Measurements from ENCODE around the gene SEMA5A. TPM values are rescaled to one million over a fixed set of nuclear protein-coding genes. Genes with fewer than 3 reads are reported as not detected.

Gene SEMA5A
- total RNA-seq, 1 donor, result 42.3 TPM

DNA sequence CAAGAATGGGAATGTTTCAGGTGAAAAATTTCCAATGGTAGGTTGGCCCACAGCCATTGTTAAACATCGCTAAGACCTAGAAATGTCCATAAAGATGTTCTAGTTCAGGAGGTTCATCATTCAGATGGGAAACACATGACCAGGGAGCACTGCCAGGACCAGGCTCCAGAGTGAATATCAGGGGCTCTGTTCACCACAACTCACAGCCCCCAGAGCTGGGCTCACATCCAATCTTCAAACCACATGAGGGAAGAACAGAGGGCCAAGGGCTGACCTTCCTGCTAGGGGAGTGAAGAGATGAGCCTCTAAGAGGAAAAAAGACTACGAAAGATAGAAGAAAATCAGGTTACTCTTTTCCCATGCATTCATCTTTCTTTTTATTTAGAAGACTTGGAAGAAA is 205.8 kb downstream of the SEMA5A start:
- H3K79me2 ChIP-seq (ENCODE audit: insufficient read depth, low read length), result peaks cover 14% of the 10 kb centered on the region
- no peak overlapping the region for H3K4me2 ChIP-seq (ENCODE audit: insufficient read depth, low read length)
- no peaks in the 10 kb centered on the region for H3K27me3 ChIP-seq (ENCODE audit: insufficient read depth, low read length)
- H4K20me1 ChIP-seq (ENCODE audit: insufficient read depth, low read length), result no peaks in the 10 kb centered on the region
- H3K27ac ChIP-seq (ENCODE audit: low read depth, low read length), result no peak overlapping the region
- H3K36me3 ChIP-seq (ENCODE audit: insufficient read depth, low read length), result no peaks in the 10 kb centered on the region
- no peak overlapping the region for H3K4me3 ChIP-seq (ENCODE audit: insufficient read depth, low read length)
- no peak for DNase-seq (ENCODE audit: insufficient read length, low spot score, missing footprints)
- no peaks in the 10 kb centered on the region for H3K9me3 ChIP-seq (ENCODE audit: low read depth, low read length)
- no peak overlapping the region for H2AFZ ChIP-seq (ENCODE audit: low read length)
- TF ChIP-seq, protein P1, sequence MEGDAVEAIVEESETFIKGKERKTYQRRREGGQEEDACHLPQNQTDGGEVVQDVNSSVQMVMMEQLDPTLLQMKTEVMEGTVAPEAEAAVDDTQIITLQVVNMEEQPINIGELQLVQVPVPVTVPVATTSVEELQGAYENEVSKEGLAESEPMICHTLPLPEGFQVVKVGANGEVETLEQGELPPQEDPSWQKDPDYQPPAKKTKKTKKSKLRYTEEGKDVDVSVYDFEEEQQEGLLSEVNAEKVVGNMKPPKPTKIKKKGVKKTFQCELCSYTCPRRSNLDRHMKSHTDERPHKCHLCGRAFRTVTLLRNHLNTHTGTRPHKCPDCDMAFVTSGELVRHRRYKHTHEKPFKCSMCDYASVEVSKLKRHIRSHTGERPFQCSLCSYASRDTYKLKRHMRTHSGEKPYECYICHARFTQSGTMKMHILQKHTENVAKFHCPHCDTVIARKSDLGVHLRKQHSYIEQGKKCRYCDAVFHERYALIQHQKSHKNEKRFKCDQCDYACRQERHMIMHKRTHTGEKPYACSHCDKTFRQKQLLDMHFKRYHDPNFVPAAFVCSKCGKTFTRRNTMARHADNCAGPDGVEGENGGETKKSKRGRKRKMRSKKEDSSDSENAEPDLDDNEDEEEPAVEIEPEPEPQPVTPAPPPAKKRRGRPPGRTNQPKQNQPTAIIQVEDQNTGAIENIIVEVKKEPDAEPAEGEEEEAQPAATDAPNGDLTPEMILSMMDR (IDR thresholded peaks at IDR 0.05; ENCODE audit: extremely low read depth, low read depth, low read length), result no peak
- peaks cover 27% of the 10 kb centered on the region for H3K4me1 ChIP-seq (ENCODE audit: insufficient read depth, low read length)

GRCh38 chr5:9339206-9339818 is 206.6 kb downstream of the SEMA5A start:
- H3K9me3 ChIP-seq (ENCODE audit: low read depth, low read length), result no peaks in the 10 kb centered on the region
- H2AFZ ChIP-seq (ENCODE audit: low read length), result no peak overlapping the region
- H4K20me1 ChIP-seq (ENCODE audit: insufficient read depth, low read length), result no peaks in the 10 kb centered on the region
- H3K36me3 ChIP-seq (ENCODE audit: insufficient read depth, low read length), result no peaks in the 10 kb centered on the region
- no peaks in the 10 kb centered on the region for H3K27me3 ChIP-seq (ENCODE audit: insufficient read depth, low read length)
- no peak for DNase-seq (ENCODE audit: insufficient read length, low spot score, missing footprints)
- H3K27ac ChIP-seq (ENCODE audit: low read depth, low read length), result no peak overlapping the region
- H3K4me1 ChIP-seq (ENCODE audit: insufficient read depth, low read length), result peaks cover 27% of the 10 kb centered on the region
- no peak overlapping the region for H3K4me2 ChIP-seq (ENCODE audit: insufficient read depth, low read length)
- H3K79me2 ChIP-seq (ENCODE audit: insufficient read depth, low read length), result peaks cover 14% of the 10 kb centered on the region
- TF ChIP-seq, protein P1 (IDR thresholded peaks at IDR 0.05; ENCODE audit: extremely low read depth, low read depth, low read length), result peak; percentile 47
- H3K4me3 ChIP-seq (ENCODE audit: insufficient read depth, low read length), result no peak overlapping the region

DNA sequence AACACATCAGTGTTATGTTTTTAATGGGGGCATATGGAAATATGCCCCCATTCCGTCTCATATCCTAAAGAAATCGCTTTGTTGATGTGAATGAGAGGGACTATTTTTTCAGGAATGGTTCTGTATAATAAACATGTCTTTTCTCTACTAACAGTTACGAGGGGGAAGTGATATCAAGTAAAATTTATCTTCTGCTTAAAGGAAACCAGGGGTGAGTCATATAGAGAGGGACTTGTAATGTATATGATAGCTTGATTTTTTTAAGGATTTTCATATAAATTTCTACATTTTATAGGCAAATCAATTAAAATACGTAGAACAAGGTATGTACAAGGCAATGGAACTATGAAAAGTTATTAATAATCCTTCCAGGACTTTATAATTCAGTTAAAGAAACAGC is 207.1 kb downstream of the SEMA5A start:
- no peaks in the 10 kb centered on the region for H3K27me3 ChIP-seq (ENCODE audit: insufficient read depth, low read length)
- H3K9me3 ChIP-seq (ENCODE audit: low read depth, low read length), result no peaks in the 10 kb centered on the region
- no peak overlapping the region for H3K4me2 ChIP-seq (ENCODE audit: insufficient read depth, low read length)
- H3K27ac ChIP-seq (ENCODE audit: low read depth, low read length), result no peak overlapping the region
- H4K20me1 ChIP-seq (ENCODE audit: insufficient read depth, low read length), result no peaks in the 10 kb centered on the region
- no peaks in the 10 kb centered on the region for H3K36me3 ChIP-seq (ENCODE audit: insufficient read depth, low read length)
- TF ChIP-seq, protein P1 (IDR thresholded peaks at IDR 0.05; ENCODE audit: extremely low read depth, low read depth, low read length), result no peak
- peaks cover 27% of the 10 kb centered on the region for H3K4me1 ChIP-seq (ENCODE audit: insufficient read depth, low read length)
- H2AFZ ChIP-seq (ENCODE audit: low read length), result no peak overlapping the region
- H3K79me2 ChIP-seq (ENCODE audit: insufficient read depth, low read length), result peaks cover 14% of the 10 kb centered on the region
- DNase-seq (ENCODE audit: insufficient read length, low spot score, missing footprints), result no peak
- H3K4me3 ChIP-seq (ENCODE audit: insufficient read depth, low read length), result no peak overlapping the region

DNA sequence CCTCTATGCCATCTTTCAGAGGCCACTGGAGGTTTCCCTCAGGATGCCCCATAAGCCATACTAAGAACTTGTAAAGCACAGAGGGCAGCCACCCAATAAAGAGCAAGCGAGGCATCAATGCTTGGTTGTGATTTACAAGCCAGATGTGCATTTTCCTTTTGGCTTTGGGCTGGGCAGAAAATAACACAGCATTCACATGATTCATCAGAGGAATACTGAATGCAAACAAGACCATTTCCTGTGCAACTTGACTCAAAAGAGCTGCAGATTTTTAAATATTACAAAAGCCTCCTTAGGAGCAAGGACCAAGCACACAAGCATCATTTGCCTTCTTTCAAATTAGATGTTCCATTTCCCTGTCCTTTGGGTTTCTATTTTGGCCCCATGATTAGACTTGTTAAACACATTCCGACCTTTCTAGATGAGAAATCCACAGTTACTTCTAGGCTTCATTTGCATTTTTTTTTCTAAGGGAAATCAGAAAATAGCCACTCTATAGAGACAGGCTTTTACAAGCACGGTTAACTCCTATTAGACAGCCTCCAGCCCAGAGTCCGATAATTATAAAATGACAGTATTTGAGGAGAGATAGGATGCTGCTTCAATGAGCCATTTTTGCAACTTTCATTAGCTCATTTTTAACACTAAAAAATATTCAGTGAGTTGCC is 207.8 kb downstream of the SEMA5A start:
- Histone ChIP-seq H3K9me3 (ENCODE audit: low read depth, low read length) (no peaks in the 10 kb centered on the region), H3K79me2 (ENCODE audit: insufficient read depth, low read length) (peaks cover 14% of the 10 kb centered on the region), H3K4me2 (ENCODE audit: insufficient read depth, low read length) (peak overlapping the region; percentile 56), H4K20me1 (ENCODE audit: insufficient read depth, low read length) (no peaks in the 10 kb centered on the region), H3K4me3 (ENCODE audit: insufficient read depth, low read length) (no peak overlapping the region), H3K27ac (ENCODE audit: low read depth, low read length) (peak overlapping the region; percentile 48), H3K4me1 (ENCODE audit: insufficient read depth, low read length) (peaks cover 20% of the 10 kb centered on the region), H3K27me3 (ENCODE audit: insufficient read depth, low read length) (no peaks in the 10 kb centered on the region), H2AFZ (ENCODE audit: low read length) (peak overlapping the region; percentile 43), H3K36me3 (ENCODE audit: insufficient read depth, low read length) (no peaks in the 10 kb centered on the region)
- DNase-seq (ENCODE audit: insufficient read length, low spot score, missing footprints), result no peak
- TF ChIP-seq, protein P1 (IDR thresholded peaks at IDR 0.05; ENCODE audit: extremely low read depth, low read depth, low read length), result no peak

Data from osteoblast (primary cell).